Gastrocnemius medialis (tissue), 4 donors: Measurements from ENCODE around the gene ELOF1.
"Not testable (repeated sequence)": the region's sequence is repeated elsewhere in the genome, so short reads cannot be mapped to it uniquely, and the experiment has no call there.

ENCODE experiments used
- POLR2A ChIP-seq, 2 donors: fragments of 450-650 bp; IDR thresholded peaks; one replicate each; pipeline ENCODE4 v1.6.1; 2017; ENCODE audit warnings: antibody characterized with exemption in 2 of 2, mild to moderate bottlenecking in 2 of 2, moderate library complexity in 2 of 2
- TF ChIP-seq, protein P1 (sequence below), 5 experiments: fragments of 450-650 bp in 3 of 5; fragments of 200-600 bp in 2 of 5; sonication (generic) in 2 of 5; IDR thresholded peaks in 4 of 5; conservative IDR thresholded peaks in 1 of 5; 1 replicate in 4 of 5; 2 replicates in 1 of 5; pipeline ENCODE4 v1.5.1; 2016 to 2019; ENCODE audit warnings: antibody characterized with exemption in 5 of 5, mild to moderate bottlenecking in 3 of 5, moderate library complexity in 3 of 5

DNA sequence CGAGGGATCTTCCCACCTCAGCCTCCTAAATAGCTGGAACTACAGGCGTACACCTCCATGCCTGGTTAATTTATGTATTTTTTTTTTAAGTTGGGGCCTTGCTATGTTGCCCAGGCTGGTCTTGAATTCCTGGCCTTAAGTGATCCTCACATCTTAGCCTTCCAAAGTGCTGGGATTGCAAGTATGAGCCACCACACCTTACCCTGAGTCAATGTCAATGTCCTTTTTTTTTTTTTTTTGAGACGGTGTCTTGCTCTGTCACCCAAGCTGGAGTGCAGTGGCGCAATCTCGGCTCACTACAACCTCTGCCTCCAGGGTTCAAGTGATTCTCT lies 6.6 kb upstream of the ELOF1 start:
- TF ChIP-seq, protein P1, sequence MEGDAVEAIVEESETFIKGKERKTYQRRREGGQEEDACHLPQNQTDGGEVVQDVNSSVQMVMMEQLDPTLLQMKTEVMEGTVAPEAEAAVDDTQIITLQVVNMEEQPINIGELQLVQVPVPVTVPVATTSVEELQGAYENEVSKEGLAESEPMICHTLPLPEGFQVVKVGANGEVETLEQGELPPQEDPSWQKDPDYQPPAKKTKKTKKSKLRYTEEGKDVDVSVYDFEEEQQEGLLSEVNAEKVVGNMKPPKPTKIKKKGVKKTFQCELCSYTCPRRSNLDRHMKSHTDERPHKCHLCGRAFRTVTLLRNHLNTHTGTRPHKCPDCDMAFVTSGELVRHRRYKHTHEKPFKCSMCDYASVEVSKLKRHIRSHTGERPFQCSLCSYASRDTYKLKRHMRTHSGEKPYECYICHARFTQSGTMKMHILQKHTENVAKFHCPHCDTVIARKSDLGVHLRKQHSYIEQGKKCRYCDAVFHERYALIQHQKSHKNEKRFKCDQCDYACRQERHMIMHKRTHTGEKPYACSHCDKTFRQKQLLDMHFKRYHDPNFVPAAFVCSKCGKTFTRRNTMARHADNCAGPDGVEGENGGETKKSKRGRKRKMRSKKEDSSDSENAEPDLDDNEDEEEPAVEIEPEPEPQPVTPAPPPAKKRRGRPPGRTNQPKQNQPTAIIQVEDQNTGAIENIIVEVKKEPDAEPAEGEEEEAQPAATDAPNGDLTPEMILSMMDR (IDR thresholded peaks at IDR 0.05 in 4 of 5, conservative IDR thresholded peaks at IDR 0.05 in 1 of 5): not testable (repeated sequence)
- not testable (repeated sequence) for TF ChIP-seq POLR2A (IDR thresholded peaks at IDR 0.05)
